ENCODE data around the gene SHC2. TPM values are rescaled to one million over a fixed set of nuclear protein-coding genes. Genes with fewer than 3 reads are reported as not detected.

The SHC2 gene
- total and polyA plus RNA-seq, 9 of the 15 experiments (the other 6 are each of a cell fraction or from before 2014, with no cell fraction given) = 0.14 to 0.36 (median 0.17) TPM; not detected in 5

GRCh38 chr19:384799-385169, 76.0 kb downstream of the SHC2 start:
- no TSS peak for BruUV-seq (replicated peaks)
- H3K4me3 ChIP-seq = no peak overlapping the region
- H3K9ac ChIP-seq (ENCODE audit: insufficient read depth in 1 of 2, low read depth in 2 of 2, low read length in 2 of 2) = no peak overlapping the region
- in situ Hi-C loops (cut with MboI) (no loop called here), intact Hi-C loops (cut with micrococcal nuclease) (no loop called here)
- WGBS (ENCODE audit: insufficient coverage, low coverage, missing lambda C conversion rate) = 2% methylated on average over 5 of the region's 9 CpGs
- H3K9me1 ChIP-seq (ENCODE audit: control insufficient read depth, insufficient read depth, low read length) = no peaks in the 10 kb centered on the region
- peaks cover 5 to 14% of the 10 kb centered on the region in 2 experiments; a peak in 4 of 5 replicates for H3K4me1 ChIP-seq (replicated peaks in 1 of 2; ENCODE audit: control insufficient read depth in 2 of 2, insufficient read depth in 2 of 2, low read length in 2 of 2)
- no peak overlapping the region for H3K4me2 ChIP-seq (ENCODE audit: insufficient read depth, low read length)
- H2AFZ ChIP-seq (ENCODE audit: low read depth, low read length) = no peak overlapping the region
- FAIRE-seq = no peak
- no peaks in the 10 kb centered on the region for H3K36me3 ChIP-seq (ENCODE audit: control insufficient read depth, insufficient read depth, low read length)
- no peaks in the 10 kb centered on the region for H3K79me2 ChIP-seq (ENCODE audit: control insufficient read depth, insufficient read depth, low read length)
- TF ChIP-seq KLF6 (CRISPR knock-in tag; IDR thresholded peaks at IDR 0.05; ENCODE audit: borderline replicate concordance) (no peak), GABPA (tag; conservative IDR thresholded peaks at IDR 0.05; ENCODE audit: low read depth) (no peak), ZNF764 (CRISPR knock-in tag; IDR thresholded peaks at IDR 0.05; ENCODE audit: low read depth) (no peak), PRMT5 (CRISPR knock-in tag; IDR thresholded peaks at IDR 0.05) (no peak), ZNF354B (CRISPR knock-in tag; IDR thresholded peaks at IDR 0.05) (no peak), TAF15 (IDR thresholded peaks at IDR 0.05; ENCODE audit: low read depth, low read length) (no peak), MCM2 (IDR thresholded peaks at IDR 0.05; ENCODE audit: low read depth) (no peak), EGR1 (conservative IDR thresholded peaks at IDR 0.05) (no peak), PPARD (CRISPR knock-in tag; IDR thresholded peaks at IDR 0.05) (no peak), TRIM24 (IDR thresholded peaks at IDR 0.05) (no peak), EP400 (IDR thresholded peaks at IDR 0.05) (no peak), SP2 (IDR thresholded peaks at IDR 0.05; ENCODE audit: extremely low read depth, low read depth, low read length, poor library complexity, severe bottlenecking) (no peak), HNRNPLL (IDR thresholded peaks at IDR 0.05; ENCODE audit: low read depth, low read length, poor library complexity, severe bottlenecking) (no peak), GATAD2B (IDR thresholded peaks at IDR 0.05; ENCODE audit: borderline replicate concordance) (no peak), LARP7 (IDR thresholded peaks at IDR 0.05) (no peak), ZNF217 (CRISPR knock-in tag; IDR thresholded peaks at IDR 0.05) (no peak), TRIM28 (IDR thresholded peaks at IDR 0.05) (no peak)
- TF ChIP-seq, protein P1, sequence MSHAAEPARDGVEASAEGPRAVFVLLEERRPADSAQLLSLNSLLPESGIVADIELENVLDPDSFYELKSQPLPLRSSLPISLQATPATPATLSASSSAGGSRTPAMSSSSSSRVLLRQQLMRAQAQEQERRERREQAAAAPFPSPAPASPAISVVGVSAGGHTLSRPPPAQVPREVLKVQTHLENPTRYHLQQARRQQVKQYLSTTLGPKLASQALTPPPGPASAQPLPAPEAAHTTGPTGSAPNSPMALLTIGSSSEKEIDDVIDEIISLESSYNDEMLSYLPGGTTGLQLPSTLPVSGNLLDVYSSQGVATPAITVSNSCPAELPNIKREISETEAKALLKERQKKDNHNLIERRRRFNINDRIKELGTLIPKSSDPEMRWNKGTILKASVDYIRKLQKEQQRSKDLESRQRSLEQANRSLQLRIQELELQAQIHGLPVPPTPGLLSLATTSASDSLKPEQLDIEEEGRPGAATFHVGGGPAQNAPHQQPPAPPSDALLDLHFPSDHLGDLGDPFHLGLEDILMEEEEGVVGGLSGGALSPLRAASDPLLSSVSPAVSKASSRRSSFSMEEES (CRISPR knock-in tag; IDR thresholded peaks at IDR 0.05) = no peak
- TF ChIP-seq, protein P2, sequence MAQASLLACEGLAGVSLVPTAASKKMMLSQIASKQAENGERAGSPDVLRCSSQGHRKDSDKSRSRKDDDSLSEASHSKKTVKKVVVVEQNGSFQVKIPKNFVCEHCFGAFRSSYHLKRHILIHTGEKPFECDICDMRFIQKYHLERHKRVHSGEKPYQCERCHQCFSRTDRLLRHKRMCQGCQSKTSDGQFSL (CRISPR knock-in tag; IDR thresholded peaks at IDR 0.05) = no peak
- TF ChIP-seq, protein P2 (tag; IDR thresholded peaks at IDR 0.05) = no peak
- peaks cover 28 to 48% of the 10 kb centered on the region in 2 experiments; a peak in 4 of 5 replicates for H3K27me3 ChIP-seq (ENCODE audit: control insufficient read depth in 2 of 2, insufficient read depth in 2 of 2, low read length in 2 of 2)
- no peak for ATAC-seq
- no peak overlapping the region for H3K27ac ChIP-seq (ENCODE audit: extremely low read depth, low read depth, low read length)
- no peaks in the 10 kb centered on the region for H4K20me1 ChIP-seq (replicated peaks; ENCODE audit: control insufficient read depth, insufficient read depth, low read length)
- ChIA-PET POLR2A (interaction anchor here (1.2 kb wide), 1 partner anchor 14 kb away, joined by 6 read pairs; no protein-coding TSS in a partner anchor), CTCF (ENCODE audit: low intra/inter-chr PET ratio) (no interaction called here)
- DNase-seq (ENCODE audit: extremely low read depth in 1 of 4, low spot score in 3 of 4) = no peak
- no peaks in the 10 kb centered on the region for H3K9me3 ChIP-seq (replicated peaks; ENCODE audit: control insufficient read depth, insufficient read depth, low read depth, low read length)

All from K562 (cell line).